Keratinocyte (primary cell): ENCODE measurements around the gene S100A2. TPM values are rescaled to one million over a fixed set of nuclear protein-coding genes. Genes with fewer than 3 reads are reported as not detected.

Experiments used
- DNase-seq: peaks from one replicate; pipeline ENCODE4 v3.0.0-alpha.2; 2011; ENCODE audit warnings: low read depth, missing footprints, low spot score
- FAIRE-seq: peaks from 2 replicates; lab custom pipeline; 2011; peaks lifted over from hg19 to GRCh38; lab: Jason Lieb, UNC
- H2AFZ ChIP-seq: 2 replicates; pipeline ENCODE4 v1.6.0; 2012; ENCODE audit warnings: low read length, control low read depth, inconsistent platforms; ENCODE audit not compliant: control insufficient read depth
- H3K27ac ChIP-seq: 2 replicates; pipeline ENCODE4 v1.5.1; 2011; ENCODE audit warnings: low read length; ENCODE audit not compliant: control insufficient read depth, insufficient read depth
- H3K27me3 ChIP-seq: 3 replicates; pipeline ENCODE4 v1.6.0; 2011; ENCODE audit warnings: low read length; ENCODE audit not compliant: control insufficient read depth, insufficient read depth; ENCODE audit errors: extremely low read depth
- H3K36me3 ChIP-seq, 2 experiments: 2 replicates in 1 of 2; 3 replicates in 1 of 2; pipeline ENCODE4 v1.5.1; 2011; ENCODE audit warnings: low read length in 2 of 2, mild to moderate bottlenecking in 1 of 2; ENCODE audit not compliant: control insufficient read depth in 2 of 2, insufficient read depth in 2 of 2; ENCODE audit errors: extremely low read depth in 1 of 2
- H3K4me1 ChIP-seq: 3 replicates; pipeline ENCODE4 v1.5.1; 2011; ENCODE audit warnings: low read length; ENCODE audit not compliant: control insufficient read depth, insufficient read depth; ENCODE audit errors: extremely low read depth
- H3K4me2 ChIP-seq: 3 replicates; pipeline ENCODE4 v1.6.0; 2011; ENCODE audit warnings: low read depth, low read length; ENCODE audit not compliant: control insufficient read depth, insufficient read depth; ENCODE audit errors: extremely low read depth
- H3K4me3 ChIP-seq, 3 experiments: fragments of 200-600 bp in 1 of 3; sonication (generic) in 1 of 3; 2 replicates in 2 of 3; 3 replicates in 1 of 3; pipeline ENCODE4 v1.5.1; 2011 to 2016; ENCODE audit warnings: low read length in 3 of 3, mild to moderate bottlenecking in 3 of 3, control low read depth in 2 of 3, inconsistent platforms in 1 of 3, low read depth in 1 of 3, mixed read lengths in 1 of 3, mixed run types in 1 of 3, moderate library complexity in 1 of 3; ENCODE audit not compliant: control insufficient read depth in 2 of 3, insufficient read depth in 2 of 3; ENCODE audit errors: extremely low read depth in 1 of 3
- H3K79me2 ChIP-seq: 2 replicates; pipeline ENCODE4 v1.6.0; 2012; ENCODE audit warnings: low read length; ENCODE audit not compliant: control insufficient read depth, insufficient read depth
- H3K9ac ChIP-seq: 3 replicates; pipeline ENCODE4 v1.6.0; 2011; ENCODE audit warnings: low read length; ENCODE audit not compliant: control insufficient read depth, insufficient read depth; ENCODE audit errors: extremely low read depth
- H3K9me1 ChIP-seq: 3 replicates; pipeline ENCODE4 v1.6.0; 2011; ENCODE audit warnings: low read length; ENCODE audit not compliant: control insufficient read depth, insufficient read depth; ENCODE audit errors: extremely low read depth
- H3K9me3 ChIP-seq: 2 replicates; pipeline ENCODE4 v1.5.1; 2012; ENCODE audit warnings: low read depth, low read length; ENCODE audit not compliant: control insufficient read depth
- H4K20me1 ChIP-seq: 3 replicates; pipeline ENCODE4 v1.6.0; 2011; ENCODE audit warnings: low read length; ENCODE audit not compliant: control insufficient read depth, insufficient read depth; ENCODE audit errors: extremely low read depth
- CTCF ChIP-seq, 3 experiments: IDR thresholded peaks in 1 of 3; conservative IDR thresholded peaks in 1 of 3; optimal IDR thresholded peaks in 1 of 3; 2 replicates in 2 of 3; 3 replicates in 1 of 3; pipeline versions ENCODE3 to v1.5.1; 2011; ENCODE audit warnings: low read length in 3 of 3, mild to moderate bottlenecking in 3 of 3, moderate library complexity in 2 of 3, control low read depth in 1 of 3, inconsistent platforms in 1 of 3; ENCODE audit not compliant: insufficient read depth in 2 of 3; ENCODE audit errors: extremely low read depth in 1 of 3
- EZH2 ChIP-seq: IDR thresholded peaks from one replicate; pipeline ENCODE4 v1.6.1; 2012; ENCODE audit warnings: inconsistent platforms, mild to moderate bottlenecking, low read length, moderate library complexity
- dilution Hi-C: fragments of 300-500 bp; cut with MboI; formaldehyde crosslinking; loops from one replicate; pipeline ENCODE4 v1.7.0; 2020; ENCODE audit warnings: low sequenced_read_pairs; ENCODE audit not compliant: extremely low pct_ligation_motif_present
- polyA plus RNA-seq, 5 experiments: library from polyadenylated mRNA; depleted of rRNA in 3 of 5; stranded (reverse) in 3 of 5; stranded (forward) in 1 of 5; unstranded in 1 of 5; fragments of >200 nt; gene quantifications; 1 replicate in 1 of 5; 2 replicates in 3 of 5; 3 replicates in 1 of 5; pipeline versions ENCODE4 v1.2.1 to v1.2.3, GENCODE V29; 2011 to 2012; ENCODE audit warnings: missing spikeins in 2 of 5, low read depth in 1 of 5, low replicate concordance in 1 of 5

Gene S100A2
- polyA plus RNA-seq, 1 donor (not counting 4 experiments of a cell fraction or from before 2014, with no cell fraction given), result 12,757 TPM

- FAIRE-seq (no peak), DNase-seq (no peak)
- Histone ChIP-seq H3K27me3 (no peaks in the 10 kb centered on the region), H3K4me3 (no peak overlapping the region), H3K9ac (peak overlapping the region; percentile 35), H3K79me2 (no peaks in the 10 kb centered on the region), H3K9me3 (no peaks in the 10 kb centered on the region), H3K36me3 (peaks cover 13 to 28% of the 10 kb centered on the region in 2 experiments), H2AFZ (no peak overlapping the region), H3K9me1 (no peaks in the 10 kb centered on the region), H3K4me1 (peaks cover 60% of the 10 kb centered on the region), H4K20me1 (no peaks in the 10 kb centered on the region), H3K4me2 (peak overlapping the region; percentile 35), H3K27ac (peak overlapping the region; percentile 63)
- TF ChIP-seq EZH2 (no peak), CTCF (optimal IDR thresholded peaks at IDR 0.05 in 1 of 3, IDR thresholded peaks at IDR 0.05 in 1 of 3, conservative IDR thresholded peaks at IDR 0.05 in 1 of 3; ENCODE audit: extremely low read depth in 1 of 3, insufficient read depth in 2 of 3, low read length in 3 of 3) (no peak)
- dilution Hi-C loops, result no loop called here
Observed at GRCh38 chr1:153549741-153550397, 15.8 kb downstream of the S100A2 start.

GRCh38 chr1:153548722-153549688 lies 16.6 kb downstream of the S100A2 start, which contains the start of gene S100A3:
Gene S100A3, minus strand, starts transcription at chr1:153549258. Its CDS starts 773 bp downstream, at chr1:153548485.
- Histone ChIP-seq H3K9me3 (no peaks in the 10 kb centered on the region), H4K20me1 (no peaks in the 10 kb centered on the region), H3K79me2 (no peaks in the 10 kb centered on the region), H3K4me1 (peaks cover 61% of the 10 kb centered on the region), H3K4me3 (no peak within 1 kb of the TSS), H3K9ac (peak within 1 kb of the TSS; percentile 36), H3K9me1 (no peaks in the 10 kb centered on the region), H2AFZ (no peak within 1 kb of the TSS), H3K36me3 (peaks cover 10 to 23% of the 10 kb centered on the region in 2 experiments), H3K27me3 (no peaks in the 10 kb centered on the region), H3K4me2 (peak within 1 kb of the TSS; percentile 35), H3K27ac (peak within 1 kb of the TSS; percentile 63)
- DNase-seq (no peak), FAIRE-seq (peak; percentile 41)
- dilution Hi-C loops, result no loop called here
- peak in 2 of 3 experiments; percentile 23 to 47 for TF ChIP-seq CTCF (optimal IDR thresholded peaks at IDR 0.05 in 1 of 3, IDR thresholded peaks at IDR 0.05 in 1 of 3, conservative IDR thresholded peaks at IDR 0.05 in 1 of 3; ENCODE audit: extremely low read depth in 1 of 3, insufficient read depth in 2 of 3, low read length in 3 of 3)
- TF ChIP-seq EZH2, result no peak
